IPS DF 6.9 (cell line): Measurements from ENCODE around the gene MRPL45.
"Not testable (repeated sequence)": the region's sequence is repeated elsewhere in the genome, so short reads cannot be mapped to it uniquely, and the experiment has no call there.

Source experiments
- DNase-seq: peaks from one replicate; pipeline ENCODE4 v3.0.0-alpha.2; 2013; ENCODE audit warnings: low read depth, low spot score
- H3K27ac ChIP-seq: one replicate; pipeline ENCODE4 v1.5.1; 2013; ENCODE audit warnings: low read length, control low read depth
- H3K27me3 ChIP-seq: 2 replicates; pipeline ENCODE4 v1.6.1; 2013; ENCODE audit warnings: mild to moderate bottlenecking, low read length; ENCODE audit not compliant: control insufficient read depth, insufficient read depth
- H3K36me3 ChIP-seq: 2 replicates; pipeline ENCODE4 v1.6.1; 2013; ENCODE audit warnings: low read length; ENCODE audit not compliant: control insufficient read depth, insufficient read depth
- H3K4me1 ChIP-seq: 2 replicates; pipeline ENCODE4 v1.6.1; 2013; ENCODE audit warnings: low read length; ENCODE audit not compliant: control insufficient read depth, insufficient read depth
- H3K4me3 ChIP-seq: 2 replicates; pipeline ENCODE4 v1.5.1; 2013; ENCODE audit warnings: mild to moderate bottlenecking, low read length
- H3K9me3 ChIP-seq: 2 replicates; pipeline ENCODE4 v1.6.1; 2013; ENCODE audit warnings: low read length, inconsistent platforms; ENCODE audit not compliant: control insufficient read depth, insufficient read depth
- WGBS: extraction: QIAGEN DNeasy Blood & Tissue Kit; methylation state at CpG from one replicate; pipeline ENCODE4 v1.1.7; 2013; ENCODE audit warnings: mixed read lengths, missing lambda C conversion rate; ENCODE audit not compliant: insufficient read length, insufficient coverage; 5-methylcytosine and 5-hydroxymethylcytosine counted together

Gene MRPL45

GRCh38 chr17:38286501-38287091 is 10.4 kb upstream of the MRPL45 start:
- H3K27me3 ChIP-seq, H3K4me1 ChIP-seq, H3K4me3 ChIP-seq, H3K36me3 ChIP-seq, H3K9me3 ChIP-seq, DNase-seq, H3K27ac ChIP-seq: not testable (repeated sequence)
- WGBS = no CpG with 5 or more reads among the region's 11 CpGs

GRCh38 chr17:38288217-38288827 is 8.6 kb upstream of the MRPL45 start:
- H3K27ac ChIP-seq, H3K4me1 ChIP-seq, H3K4me3 ChIP-seq, H3K27me3 ChIP-seq, DNase-seq, H3K9me3 ChIP-seq, H3K36me3 ChIP-seq: not testable (repeated sequence)
- no CpG with 5 or more reads among the region's 12 CpGs for WGBS

GRCh38 chr17:38289760-38290159 is 7.2 kb upstream of the MRPL45 start:
- H3K9me3 ChIP-seq, H3K36me3 ChIP-seq: not testable (repeated sequence)
- no CpG with 5 or more reads among the region's 1 CpG for WGBS

GRCh38 chr17:38295602-38296365 is 1.2 kb upstream of the MRPL45 start:
- H3K9me3 ChIP-seq, H3K4me3 ChIP-seq, H3K36me3 ChIP-seq, H3K27ac ChIP-seq, H3K27me3 ChIP-seq, DNase-seq, H3K4me1 ChIP-seq: not testable (repeated sequence)
- no CpG with 5 or more reads among the region's 21 CpGs for WGBS

More at GRCh38 chr17:38289760-38290159, 7.2 kb upstream of the MRPL45 start:
- H3K27ac ChIP-seq, H3K4me3 ChIP-seq, H3K4me1 ChIP-seq, H3K27me3 ChIP-seq, DNase-seq: not testable (repeated sequence)

GRCh38 chr17:38315497-38315896 is 18.5 kb downstream of the MRPL45 start:
- no peak for DNase-seq
- H3K4me1 ChIP-seq = no peaks in the 10 kb centered on the region
- H3K4me3 ChIP-seq = no peak overlapping the region
- no peak overlapping the region for H3K27ac ChIP-seq
- H3K27me3 ChIP-seq = no peaks in the 10 kb centered on the region
- peaks cover 4% of the 10 kb centered on the region; the same call in 1 of the 2 replicates for H3K36me3 ChIP-seq
- WGBS = no CpG with 5 or more reads among the region's 3 CpGs
- no peaks in the 10 kb centered on the region for H3K9me3 ChIP-seq

- Histone ChIP-seq H3K27ac (no peak overlapping the region), H3K4me1 (no peaks in the 10 kb centered on the region), H3K36me3 (peaks cover 6% of the 10 kb centered on the region; the same call in 1 of the 2 replicates), H3K27me3 (no peaks in the 10 kb centered on the region), H3K4me3 (no peak overlapping the region), H3K9me3 (no peaks in the 10 kb centered on the region)
- no CpG with 5 or more reads among the region's 3 CpGs for WGBS
- no peak for DNase-seq
Observed at GRCh38 chr17:38317081-38317480, 20.1 kb downstream of the MRPL45 start.

GRCh38 chr17:38320482-38320881 is 23.5 kb downstream of the MRPL45 start:
- no peak overlapping the region for H3K4me3 ChIP-seq
- H3K4me1 ChIP-seq = peaks cover 5% of the 10 kb centered on the region
- no peaks in the 10 kb centered on the region for H3K9me3 ChIP-seq
- no peak for DNase-seq
- H3K36me3 ChIP-seq = peaks cover 6% of the 10 kb centered on the region; the same call in 1 of the 2 replicates
- H3K27ac ChIP-seq = no peak overlapping the region
- no CpG with 5 or more reads among the region's 10 CpGs for WGBS
- no peaks in the 10 kb centered on the region for H3K27me3 ChIP-seq

GRCh38 chr17:38322156-38322779 is 25.3 kb downstream of the MRPL45 start:
- Histone ChIP-seq H3K9me3 (no peaks in the 10 kb centered on the region), H3K27me3 (no peaks in the 10 kb centered on the region), H3K36me3 (peaks cover 6% of the 10 kb centered on the region; the same call in 1 of the 2 replicates), H3K4me1 (peaks cover 6% of the 10 kb centered on the region), H3K27ac (no peak overlapping the region), H3K4me3 (no peak overlapping the region)
- no CpG with 5 or more reads among the region's 8 CpGs for WGBS
- no peak for DNase-seq

- Histone ChIP-seq H3K27me3 (no peaks in the 10 kb centered on the region), H3K27ac (no peak overlapping the region), H3K36me3 (peaks cover 6% of the 10 kb centered on the region; the same call in 1 of the 2 replicates), H3K4me1 (peaks cover 6% of the 10 kb centered on the region), H3K9me3 (no peaks in the 10 kb centered on the region), H3K4me3 (no peak overlapping the region)
- DNase-seq = no peak
- WGBS = no CpG with 5 or more reads among the region's 1 CpG
Observed at GRCh38 chr17:38322897-38323296, 25.9 kb downstream of the MRPL45 start.

GRCh38 chr17:38324141-38324697 is 27.3 kb downstream of the MRPL45 start:
- DNase-seq = no peak
- no CpG with 5 or more reads among the region's 3 CpGs for WGBS
- Histone ChIP-seq H3K4me3 (no peak overlapping the region), H3K36me3 (peaks cover 6% of the 10 kb centered on the region; the same call in 1 of the 2 replicates), H3K27me3 (no peaks in the 10 kb centered on the region), H3K9me3 (no peaks in the 10 kb centered on the region), H3K27ac (no peak overlapping the region), H3K4me1 (peaks cover 6% of the 10 kb centered on the region)
